BE2C (cell line): ENCODE data around the gene GARIN5B.

Experiments
- DNase-seq: peaks from one replicate; pipeline ENCODE4 v3.0.0-alpha.2; 2020
- H3K27me3 ChIP-seq: fragments of 250-450 bp; sonication (Bioruptor Pico); 2 replicates; pipeline ENCODE4 v1.5.1; 2020; ENCODE audit warnings: mild to moderate bottlenecking
- H3K36me3 ChIP-seq: fragments of 250-450 bp; sonication (Bioruptor Pico); 2 replicates; pipeline ENCODE4 v1.5.1; 2020; ENCODE audit warnings: mild to moderate bottlenecking
- H3K4me1 ChIP-seq: fragments of 250-450 bp; sonication (Bioruptor Pico); 2 replicates; pipeline ENCODE4 v1.5.1; 2020
- H3K4me3 ChIP-seq: 2 replicates; pipeline ENCODE4 v1.5.1; 2011; ENCODE audit warnings: low read depth, low read length
- H3K9me3 ChIP-seq: fragments of 250-450 bp; sonication (Bioruptor Pico); 2 replicates; pipeline ENCODE4 v1.5.1; 2020
- CTCF ChIP-seq: IDR thresholded peaks from 2 replicates; pipeline ENCODE4 v1.5.1; 2012; ENCODE audit warnings: mild to moderate bottlenecking, low read depth, low read length

GARIN5B gene

GRCh38 chr19:55345101-55345817, 17.8 kb downstream of the GARIN5B start:
- no peak for DNase-seq
- Histone ChIP-seq H3K9me3 (no peaks in the 10 kb centered on the region), H3K4me1 (peaks cover 4% of the 10 kb centered on the region), H3K27me3 (no peaks in the 10 kb centered on the region), H3K36me3 (peaks cover 9% of the 10 kb centered on the region; the same call in 1 of the 2 replicates), H3K4me3 (no peak overlapping the region)
- TF ChIP-seq CTCF, result no peak

GRCh38 chr19:55344444-55344843, 18.6 kb downstream of the GARIN5B start:
- no peak overlapping the region for H3K4me3 ChIP-seq
- H3K27me3 ChIP-seq, result no peaks in the 10 kb centered on the region
- TF ChIP-seq CTCF, result peak; percentile 25
- peaks cover 9% of the 10 kb centered on the region; the same call in 1 of the 2 replicates for H3K36me3 ChIP-seq
- peaks cover 4% of the 10 kb centered on the region for H3K4me1 ChIP-seq
- no peaks in the 10 kb centered on the region for H3K9me3 ChIP-seq
- peak; percentile 66 for DNase-seq

- Histone ChIP-seq H3K4me3 (peak overlapping the region; percentile 19), H3K9me3 (no peaks in the 10 kb centered on the region), H3K4me1 (peaks cover 4% of the 10 kb centered on the region), H3K36me3 (peaks cover 9% of the 10 kb centered on the region; the same call in 1 of the 2 replicates), H3K27me3 (no peaks in the 10 kb centered on the region)
- no peak for TF ChIP-seq CTCF
- no peak for DNase-seq
These were observed 21.2 kb downstream of the GARIN5B start for GRCh38 chr19:55341595-55342531.

- Histone ChIP-seq H3K4me3 (peak overlapping the region; percentile 77), H3K36me3 (peaks cover 9% of the 10 kb centered on the region; the same call in 1 of the 2 replicates), H3K4me1 (peaks cover 4% of the 10 kb centered on the region), H3K9me3 (no peaks in the 10 kb centered on the region), H3K27me3 (no peaks in the 10 kb centered on the region)
- DNase-seq, result peak; percentile 83
- no peak for TF ChIP-seq CTCF
These were observed 21.9 kb downstream of the GARIN5B start for GRCh38 chr19:55341171-55341588.

GRCh38 chr19:55340784-55341147, 22.3 kb downstream of the GARIN5B start:
- peak overlapping the region; percentile 77 for H3K4me3 ChIP-seq
- H3K9me3 ChIP-seq, result no peaks in the 10 kb centered on the region
- no peaks in the 10 kb centered on the region for H3K27me3 ChIP-seq
- peak; percentile 19 for TF ChIP-seq CTCF
- peaks cover 4% of the 10 kb centered on the region for H3K4me1 ChIP-seq
- peaks cover 9% of the 10 kb centered on the region; the same call in 1 of the 2 replicates for H3K36me3 ChIP-seq
- DNase-seq, result peak; percentile 51
